ENCODE results near the gene MRPL50.

Gene MRPL50

GRCh38 chr9:101380295-101380694, 18.1 kb downstream of the MRPL50 start:
- Histone ChIP-seq H3K4me3 (ENCODE audit: low read length) (no peak overlapping the region), H2AFZ (ENCODE audit: low read length) (no peak overlapping the region), H3K4me2 (ENCODE audit: low read depth, low read length) (no peak overlapping the region), H3K79me2 (ENCODE audit: low read length) (no peaks in the 10 kb centered on the region), H3F3A (ENCODE audit: insufficient read depth, low read length) (no peaks in the 10 kb centered on the region), H3K27me3 (replicated peaks; ENCODE audit: insufficient read depth, low read length) (no peaks in the 10 kb centered on the region), H3K27ac (ENCODE audit: low read length) (no peak overlapping the region), H4K20me1 (ENCODE audit: insufficient read depth, low read length) (no peaks in the 10 kb centered on the region), H3K36me3 (replicated peaks; ENCODE audit: insufficient read depth, low read length) (no peaks in the 10 kb centered on the region), H3K9me2 (replicated peaks; ENCODE audit: insufficient read depth, low read length) (no peaks in the 10 kb centered on the region), H3K9me3 (replicated peaks; ENCODE audit: insufficient read depth, low read length) (no peaks in the 10 kb centered on the region), H3K4me1 (ENCODE audit: low read length) (no peaks in the 10 kb centered on the region), H3K9ac (ENCODE audit: low read length) (no peak overlapping the region)
- DNase-seq = no peak
- no peak for TF ChIP-seq EZH2 (optimal IDR thresholded peaks at IDR 0.05; ENCODE audit: low read depth, low read length)
- TF ChIP-seq, protein P1, sequence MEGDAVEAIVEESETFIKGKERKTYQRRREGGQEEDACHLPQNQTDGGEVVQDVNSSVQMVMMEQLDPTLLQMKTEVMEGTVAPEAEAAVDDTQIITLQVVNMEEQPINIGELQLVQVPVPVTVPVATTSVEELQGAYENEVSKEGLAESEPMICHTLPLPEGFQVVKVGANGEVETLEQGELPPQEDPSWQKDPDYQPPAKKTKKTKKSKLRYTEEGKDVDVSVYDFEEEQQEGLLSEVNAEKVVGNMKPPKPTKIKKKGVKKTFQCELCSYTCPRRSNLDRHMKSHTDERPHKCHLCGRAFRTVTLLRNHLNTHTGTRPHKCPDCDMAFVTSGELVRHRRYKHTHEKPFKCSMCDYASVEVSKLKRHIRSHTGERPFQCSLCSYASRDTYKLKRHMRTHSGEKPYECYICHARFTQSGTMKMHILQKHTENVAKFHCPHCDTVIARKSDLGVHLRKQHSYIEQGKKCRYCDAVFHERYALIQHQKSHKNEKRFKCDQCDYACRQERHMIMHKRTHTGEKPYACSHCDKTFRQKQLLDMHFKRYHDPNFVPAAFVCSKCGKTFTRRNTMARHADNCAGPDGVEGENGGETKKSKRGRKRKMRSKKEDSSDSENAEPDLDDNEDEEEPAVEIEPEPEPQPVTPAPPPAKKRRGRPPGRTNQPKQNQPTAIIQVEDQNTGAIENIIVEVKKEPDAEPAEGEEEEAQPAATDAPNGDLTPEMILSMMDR (IDR thresholded peaks at IDR 0.05; ENCODE audit: low read length) = no peak
- no peak for TF ChIP-seq EZH2phosphoT487 (IDR thresholded peaks at IDR 0.05; ENCODE audit: low read length)

- Histone ChIP-seq H4K20me1 (ENCODE audit: insufficient read depth, low read length) (no peaks in the 10 kb centered on the region), H2AFZ (ENCODE audit: low read length) (no peak overlapping the region)
Measured at GRCh38 chr9:101376111-101376848, 22.1 kb downstream of the MRPL50 start.

DNA sequence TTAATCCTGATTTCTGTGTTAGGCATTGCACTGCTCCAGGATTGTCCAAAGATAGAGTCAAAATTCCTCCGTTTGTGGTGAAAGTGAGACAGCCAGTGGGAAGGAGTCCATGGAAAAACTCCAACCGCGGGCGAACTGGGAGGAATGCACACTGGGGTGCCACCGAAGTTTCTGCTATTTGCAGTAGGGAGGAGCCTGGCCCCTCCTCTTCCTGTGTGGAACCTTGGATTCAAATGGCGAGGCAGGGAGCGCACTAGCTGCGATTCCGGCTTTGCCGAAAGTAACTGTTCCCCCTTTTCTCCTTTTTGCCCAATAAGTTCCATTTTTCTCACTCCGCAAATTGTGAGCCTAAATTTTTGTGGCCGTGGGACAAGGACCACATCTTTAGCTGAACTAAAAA, 22.9 kb downstream of the MRPL50 start:
- DNase-seq = no peak
- no peaks in the 10 kb centered on the region for H4K20me1 ChIP-seq (ENCODE audit: insufficient read depth, low read length)
- H3K9me3 ChIP-seq (replicated peaks; ENCODE audit: insufficient read depth, low read length) = no peaks in the 10 kb centered on the region
- no peak overlapping the region for H2AFZ ChIP-seq (ENCODE audit: low read length)
- no peaks in the 10 kb centered on the region for H3K9me2 ChIP-seq (replicated peaks; ENCODE audit: insufficient read depth, low read length)
- no peak for TF ChIP-seq EZH2phosphoT487 (IDR thresholded peaks at IDR 0.05; ENCODE audit: low read length)
- TF ChIP-seq EZH2 (optimal IDR thresholded peaks at IDR 0.05; ENCODE audit: low read depth, low read length) = no peak
- TF ChIP-seq, protein P1 (IDR thresholded peaks at IDR 0.05; ENCODE audit: low read length) = no peak
- no peak overlapping the region for H3K27ac ChIP-seq (ENCODE audit: low read length)
- H3K4me3 ChIP-seq (ENCODE audit: low read length) = no peak overlapping the region
- H3F3A ChIP-seq (ENCODE audit: insufficient read depth, low read length) = no peaks in the 10 kb centered on the region
- H3K9ac ChIP-seq (ENCODE audit: low read length) = no peak overlapping the region
- H3K27me3 ChIP-seq (replicated peaks; ENCODE audit: insufficient read depth, low read length) = no peaks in the 10 kb centered on the region
- no peaks in the 10 kb centered on the region for H3K36me3 ChIP-seq (replicated peaks; ENCODE audit: insufficient read depth, low read length)
- H3K4me1 ChIP-seq (ENCODE audit: low read length) = no peaks in the 10 kb centered on the region
- no peaks in the 10 kb centered on the region for H3K79me2 ChIP-seq (ENCODE audit: low read length)
- no peak overlapping the region for H3K4me2 ChIP-seq (ENCODE audit: low read depth, low read length)

More at GRCh38 chr9:101376111-101376848, 22.1 kb downstream of the MRPL50 start:
- no peak overlapping the region for H3K27ac ChIP-seq (ENCODE audit: low read length)
- TF ChIP-seq, protein P1 (IDR thresholded peaks at IDR 0.05; ENCODE audit: low read length) = no peak
- TF ChIP-seq EZH2 (optimal IDR thresholded peaks at IDR 0.05; ENCODE audit: low read depth, low read length) = no peak
- no peak for TF ChIP-seq EZH2phosphoT487 (IDR thresholded peaks at IDR 0.05; ENCODE audit: low read length)
- H3K27me3 ChIP-seq (replicated peaks; ENCODE audit: insufficient read depth, low read length) = no peaks in the 10 kb centered on the region
- H3K9me3 ChIP-seq (replicated peaks; ENCODE audit: insufficient read depth, low read length) = no peaks in the 10 kb centered on the region
- H3K4me2 ChIP-seq (ENCODE audit: low read depth, low read length) = no peak overlapping the region
- no peaks in the 10 kb centered on the region for H3K79me2 ChIP-seq (ENCODE audit: low read length)
- DNase-seq = no peak
- H3K9me2 ChIP-seq (replicated peaks; ENCODE audit: insufficient read depth, low read length) = no peaks in the 10 kb centered on the region
- H3F3A ChIP-seq (ENCODE audit: insufficient read depth, low read length) = no peaks in the 10 kb centered on the region
- no peak overlapping the region for H3K9ac ChIP-seq (ENCODE audit: low read length)
- no peaks in the 10 kb centered on the region for H3K4me1 ChIP-seq (ENCODE audit: low read length)
- no peak overlapping the region for H3K4me3 ChIP-seq (ENCODE audit: low read length)
- H3K36me3 ChIP-seq (replicated peaks; ENCODE audit: insufficient read depth, low read length) = no peaks in the 10 kb centered on the region
